Measurements from ENCODE around the gene EXOC6.
"Not testable (repeated sequence)": the region's sequence is repeated elsewhere in the genome, so short reads cannot be mapped to it uniquely, and the experiment has no call there.

The EXOC6 gene

DNA sequence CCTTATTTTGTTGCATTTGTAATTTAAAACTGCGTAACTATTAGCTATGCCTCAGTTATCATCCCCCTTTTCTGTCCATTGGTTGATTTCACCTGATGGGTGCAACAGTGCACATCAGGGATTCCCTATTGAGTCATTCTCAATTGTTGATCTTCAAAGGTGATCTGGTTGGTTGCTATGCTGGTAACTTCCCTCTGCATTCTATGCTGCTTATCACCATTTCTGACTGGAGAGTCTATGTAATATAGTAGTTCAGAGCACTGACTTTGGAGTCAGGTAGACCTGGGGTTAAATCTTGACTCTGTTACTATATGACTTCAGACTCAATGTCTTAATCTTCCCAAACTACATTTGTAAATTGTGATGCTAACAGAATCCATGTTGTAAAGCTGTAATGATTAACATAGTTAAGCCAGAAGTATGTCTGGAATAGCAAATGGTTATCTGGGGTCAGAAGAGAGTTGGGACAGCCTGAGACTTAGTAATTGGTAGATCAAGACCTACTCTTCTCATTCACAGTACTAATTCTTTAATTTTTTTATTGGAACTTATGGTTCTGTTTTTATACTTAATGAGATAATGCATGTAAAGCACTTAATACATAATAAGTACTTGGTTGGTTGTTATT, 38.1 kb downstream of the EXOC6 start:
- Histone ChIP-seq H3K27me3 (replicated peaks; ENCODE audit: control insufficient read depth, insufficient read depth, low read length) (no peaks in the 10 kb centered on the region), H3K4me1 (ENCODE audit: control insufficient read depth, insufficient read depth, low read length) (no peaks in the 10 kb centered on the region), H3K36me3 (ENCODE audit: control insufficient read depth, insufficient read depth, low read length, severe bottlenecking) (no peaks in the 10 kb centered on the region), H3K4me3 (ENCODE audit: low read length) (no peak overlapping the region), H3K9ac (ENCODE audit: low read length) (no peak overlapping the region), H3K9me3 (ENCODE audit: control insufficient read depth, low read length) (no peaks in the 10 kb centered on the region)
- no peak for DNase-seq (ENCODE audit: low read depth)

DNA sequence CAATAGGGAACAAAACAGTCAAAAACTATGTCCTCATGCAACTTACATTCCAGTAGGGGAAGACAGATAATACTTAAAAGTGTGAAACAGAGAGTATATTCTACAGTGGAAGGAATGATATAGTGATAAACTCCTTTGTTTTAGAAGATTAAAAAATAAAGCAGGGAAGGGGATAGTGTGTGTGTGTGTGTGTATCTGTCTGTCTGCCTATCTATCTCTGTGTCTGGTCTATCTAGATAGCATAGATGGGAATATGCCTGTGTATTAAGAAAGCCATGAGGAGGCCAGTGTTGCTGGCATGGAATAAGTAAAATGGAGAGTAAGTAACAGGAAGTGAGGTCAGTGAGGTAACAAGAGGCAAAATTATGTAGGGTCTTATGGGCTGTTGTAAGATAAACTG, 42.2 kb downstream of the EXOC6 start:
- Histone ChIP-seq H3K9ac (ENCODE audit: low read length) (no peak overlapping the region), H3K36me3 (ENCODE audit: control insufficient read depth, insufficient read depth, low read length, severe bottlenecking) (no peaks in the 10 kb centered on the region), H3K4me3 (ENCODE audit: low read length) (no peak overlapping the region), H3K27me3 (replicated peaks; ENCODE audit: control insufficient read depth, insufficient read depth, low read length) (no peaks in the 10 kb centered on the region), H3K4me1 (ENCODE audit: control insufficient read depth, insufficient read depth, low read length) (peaks cover 7% of the 10 kb centered on the region), H3K9me3 (ENCODE audit: control insufficient read depth, low read length) (no peaks in the 10 kb centered on the region)
- DNase-seq (ENCODE audit: low read depth): no peak

DNA sequence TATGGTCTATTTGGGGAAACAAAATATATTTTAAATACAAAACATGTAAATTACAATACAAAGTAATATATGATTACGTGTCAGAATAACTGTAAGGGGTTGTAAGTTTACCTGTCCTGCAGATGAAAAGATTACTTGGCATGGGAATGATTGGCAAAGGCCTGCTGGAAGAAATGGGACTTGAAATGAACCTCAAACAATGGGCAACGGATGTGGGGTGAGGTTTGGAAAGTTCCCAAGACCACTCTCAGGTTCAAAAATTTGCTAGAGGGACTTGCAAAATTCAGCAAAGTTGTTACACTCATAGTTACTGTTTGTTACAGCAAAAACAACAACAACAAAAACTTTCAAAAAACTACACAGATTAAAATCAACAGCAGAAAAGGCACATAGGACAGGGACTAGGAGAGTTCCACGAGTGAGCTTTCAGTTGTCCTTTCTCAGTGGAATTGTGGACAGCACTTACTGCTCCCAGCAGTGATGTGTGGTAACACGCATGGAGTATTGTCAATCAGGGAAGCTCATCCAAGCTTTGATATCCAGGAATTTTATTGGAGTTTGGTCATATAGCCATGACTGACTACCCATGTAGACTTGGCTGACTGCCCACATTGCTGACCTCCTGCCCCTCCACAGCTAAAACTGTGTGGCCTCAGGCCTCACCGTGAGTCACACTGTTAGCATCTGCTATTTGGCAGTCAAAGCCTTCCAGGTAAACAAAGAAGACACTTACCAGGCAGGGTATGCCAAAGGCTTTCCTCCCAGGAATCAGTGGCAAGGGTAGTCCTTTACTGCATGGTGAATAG, 43.8 kb downstream of the EXOC6 start:
- DNase-seq (ENCODE audit: low read depth): peak; percentile 53
- Histone ChIP-seq H3K36me3 (ENCODE audit: control insufficient read depth, insufficient read depth, low read length, severe bottlenecking) (no peaks in the 10 kb centered on the region), H3K9ac (ENCODE audit: low read length) (no peak overlapping the region), H3K4me3 (ENCODE audit: low read length) (no peak overlapping the region), H3K27me3 (replicated peaks; ENCODE audit: control insufficient read depth, insufficient read depth, low read length) (no peaks in the 10 kb centered on the region), H3K4me1 (ENCODE audit: control insufficient read depth, insufficient read depth, low read length) (peaks cover 7% of the 10 kb centered on the region), H3K9me3 (ENCODE audit: control insufficient read depth, low read length) (no peaks in the 10 kb centered on the region)

DNA sequence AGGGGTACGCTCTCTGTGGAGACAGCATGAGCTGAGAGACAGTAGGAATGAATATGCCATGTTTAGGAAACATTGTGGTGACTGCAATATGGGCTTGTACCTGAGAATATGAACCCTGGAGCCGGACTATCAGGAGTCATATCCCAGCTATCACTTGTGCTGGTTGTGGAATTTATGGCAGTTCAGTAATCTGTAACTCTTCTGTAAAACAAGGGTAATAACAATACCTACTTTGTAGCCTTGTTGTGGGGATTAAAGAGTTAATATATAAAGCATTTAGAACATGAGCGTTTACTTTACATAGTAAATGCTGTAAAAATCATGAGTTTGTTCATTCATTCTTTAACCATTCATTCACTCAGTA, 44.4 kb downstream of the EXOC6 start:
- H3K4me3 ChIP-seq (ENCODE audit: low read length): no peak overlapping the region
- H3K4me1 ChIP-seq (ENCODE audit: control insufficient read depth, insufficient read depth, low read length): peaks cover 7% of the 10 kb centered on the region
- H3K36me3 ChIP-seq (ENCODE audit: control insufficient read depth, insufficient read depth, low read length, severe bottlenecking): no peaks in the 10 kb centered on the region

DNA sequence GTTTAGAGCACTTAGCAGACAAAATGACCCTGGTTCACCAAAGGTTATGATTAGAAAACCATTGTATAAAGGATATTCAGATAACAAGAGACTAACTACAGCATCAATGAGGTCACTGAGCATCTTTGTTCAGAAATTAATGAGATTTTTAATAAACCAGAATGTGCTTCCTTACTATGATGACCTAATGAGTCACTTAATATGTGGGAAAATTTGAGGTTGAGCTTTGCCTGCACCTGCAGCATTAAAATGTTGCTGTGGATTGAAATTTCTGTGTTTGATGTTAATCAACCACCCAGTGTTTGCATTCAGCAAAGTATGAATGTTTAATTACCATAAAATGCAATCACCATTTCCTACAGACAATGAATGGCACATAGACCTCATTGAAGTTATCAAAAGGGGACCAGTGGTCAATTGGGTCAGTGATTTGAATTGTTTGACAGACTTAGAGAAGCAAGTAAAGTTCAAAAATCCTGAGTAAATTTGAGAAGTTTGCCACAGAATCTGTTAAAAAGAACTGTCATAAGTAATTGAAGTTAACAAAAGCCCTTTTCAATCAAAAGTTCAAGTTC, 45.8 kb downstream of the EXOC6 start:
- no peak for DNase-seq (ENCODE audit: low read depth)
- H3K4me3 ChIP-seq (ENCODE audit: low read length): no peak overlapping the region
- H3K27me3 ChIP-seq (replicated peaks; ENCODE audit: control insufficient read depth, insufficient read depth, low read length): no peaks in the 10 kb centered on the region
- H3K36me3 ChIP-seq (ENCODE audit: control insufficient read depth, insufficient read depth, low read length, severe bottlenecking): no peaks in the 10 kb centered on the region
- H3K9me3 ChIP-seq (ENCODE audit: control insufficient read depth, low read length): no peaks in the 10 kb centered on the region
- H3K9ac ChIP-seq (ENCODE audit: low read length): no peak overlapping the region
- H3K4me1 ChIP-seq (ENCODE audit: control insufficient read depth, insufficient read depth, low read length): peaks cover 7% of the 10 kb centered on the region

More for the DNA sequence above, 44.4 kb downstream of the EXOC6 start:
- Histone ChIP-seq H3K27me3 (replicated peaks; ENCODE audit: control insufficient read depth, insufficient read depth, low read length) (no peaks in the 10 kb centered on the region), H3K9ac (ENCODE audit: low read length) (no peak overlapping the region), H3K9me3 (ENCODE audit: control insufficient read depth, low read length) (no peaks in the 10 kb centered on the region)
- no peak for DNase-seq (ENCODE audit: low read depth)

DNA sequence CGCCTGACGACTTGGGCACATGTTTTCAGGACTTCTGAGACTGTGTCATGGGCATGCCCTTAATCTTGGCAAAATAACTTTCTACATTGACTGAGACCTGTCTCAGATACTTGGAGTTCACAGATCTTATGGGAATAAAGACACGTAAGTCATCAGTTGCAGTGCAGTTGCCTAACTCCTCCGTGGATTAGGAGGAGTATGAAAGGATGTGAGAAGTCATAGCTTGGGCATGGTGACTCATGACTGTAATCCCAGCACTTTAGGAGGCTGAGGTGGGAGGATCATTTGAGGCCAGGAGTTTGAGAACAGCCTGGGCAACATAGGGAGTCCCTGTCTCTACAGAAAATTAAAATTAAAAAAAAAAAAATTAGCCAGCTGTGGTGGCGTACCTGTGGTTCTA, 49.6 kb downstream of the EXOC6 start:
- H3K4me1 ChIP-seq (ENCODE audit: control insufficient read depth, insufficient read depth, low read length): no peaks in the 10 kb centered on the region
- no peak overlapping the region for H3K4me3 ChIP-seq (ENCODE audit: low read length)
- H3K9ac ChIP-seq (ENCODE audit: low read length): no peak overlapping the region
- no peaks in the 10 kb centered on the region for H3K36me3 ChIP-seq (ENCODE audit: control insufficient read depth, insufficient read depth, low read length, severe bottlenecking)
- H3K27me3 ChIP-seq (replicated peaks; ENCODE audit: control insufficient read depth, insufficient read depth, low read length): no peaks in the 10 kb centered on the region
- no peaks in the 10 kb centered on the region for H3K9me3 ChIP-seq (ENCODE audit: control insufficient read depth, low read length)
- no peak for DNase-seq (ENCODE audit: low read depth)

DNA sequence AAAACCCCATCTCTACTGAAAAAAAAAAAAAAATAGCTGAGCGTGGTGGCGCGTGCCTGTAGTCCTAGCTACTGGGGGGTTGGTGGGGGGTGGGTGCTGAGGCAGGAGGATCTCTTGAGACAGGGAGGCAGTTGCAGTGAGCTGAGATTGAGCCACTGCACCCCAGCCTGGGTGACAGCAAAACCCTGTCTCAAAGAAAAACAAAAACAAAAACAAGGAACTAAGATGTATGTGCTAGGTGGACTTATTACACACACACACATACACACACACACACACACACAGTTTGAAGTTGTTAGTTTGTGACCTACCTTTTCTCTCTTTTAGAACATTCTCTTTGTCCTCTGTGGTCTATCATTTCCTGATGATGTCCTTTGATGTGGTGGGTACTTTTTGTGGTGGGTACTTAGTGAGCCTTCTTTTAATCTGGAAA, 53.5 kb downstream of the EXOC6 start:
- H3K4me1 ChIP-seq (ENCODE audit: control insufficient read depth, insufficient read depth, low read length): no peaks in the 10 kb centered on the region
- H3K4me3 ChIP-seq (ENCODE audit: low read length): no peak overlapping the region
- no peak for DNase-seq (ENCODE audit: low read depth)
- H3K27me3 ChIP-seq (replicated peaks; ENCODE audit: control insufficient read depth, insufficient read depth, low read length): no peaks in the 10 kb centered on the region
- no peaks in the 10 kb centered on the region for H3K36me3 ChIP-seq (ENCODE audit: control insufficient read depth, insufficient read depth, low read length, severe bottlenecking)
- no peak overlapping the region for H3K9ac ChIP-seq (ENCODE audit: low read length)
- H3K9me3 ChIP-seq (ENCODE audit: control insufficient read depth, low read length): no peaks in the 10 kb centered on the region

DNA sequence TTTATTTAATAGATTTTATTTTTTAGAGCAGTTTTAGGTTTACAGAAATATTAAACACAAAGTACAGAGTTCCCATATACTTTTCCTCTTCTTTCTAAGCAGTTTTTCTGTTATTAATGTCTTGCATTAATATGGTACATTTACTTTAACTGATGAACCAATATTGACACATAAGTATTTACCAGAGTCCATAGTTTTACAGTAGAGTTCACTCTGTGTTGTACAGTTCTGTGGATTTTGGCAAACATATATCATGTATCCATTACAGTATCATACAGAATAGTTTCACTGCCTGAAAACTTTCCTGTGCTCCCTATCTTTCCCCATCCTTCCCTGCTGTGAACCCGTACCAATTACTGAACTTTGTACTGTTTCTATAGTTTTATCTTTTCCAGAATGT, 55.3 kb downstream of the EXOC6 start:
- Histone ChIP-seq H3K27me3 (replicated peaks; ENCODE audit: control insufficient read depth, insufficient read depth, low read length) (no peaks in the 10 kb centered on the region), H3K4me3 (ENCODE audit: low read length) (no peak overlapping the region)

DNA sequence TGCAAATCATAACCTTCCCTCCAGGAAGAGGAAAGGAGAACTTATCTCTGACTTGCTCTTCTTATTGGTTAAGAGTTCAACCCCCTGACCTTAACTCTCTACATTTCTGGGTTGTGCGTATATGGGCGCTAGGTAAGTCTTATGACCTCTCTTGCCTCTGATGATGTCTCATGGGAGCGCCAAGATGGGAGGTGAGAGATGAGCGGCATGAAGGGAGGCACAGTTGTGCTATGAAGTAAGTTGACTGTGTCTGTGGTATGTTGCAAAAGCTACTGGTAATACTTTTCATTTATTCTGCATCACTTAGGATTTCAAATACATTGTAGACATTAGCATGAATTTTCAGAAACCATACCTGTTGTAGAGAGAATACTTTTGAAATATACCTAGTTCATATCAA, 59.0 kb downstream of the EXOC6 start:
- Histone ChIP-seq H3K9me3 (ENCODE audit: control insufficient read depth, low read length) (no peaks in the 10 kb centered on the region), H3K9ac (ENCODE audit: low read length) (no peak overlapping the region), H3K4me1 (ENCODE audit: control insufficient read depth, insufficient read depth, low read length) (no peaks in the 10 kb centered on the region), H3K27me3 (replicated peaks; ENCODE audit: control insufficient read depth, insufficient read depth, low read length) (no peaks in the 10 kb centered on the region), H3K4me3 (ENCODE audit: low read length) (no peak overlapping the region), H3K36me3 (ENCODE audit: control insufficient read depth, insufficient read depth, low read length, severe bottlenecking) (no peaks in the 10 kb centered on the region)
- DNase-seq (ENCODE audit: low read depth): no peak

More for the DNA sequence above, 55.3 kb downstream of the EXOC6 start:
- H3K9ac ChIP-seq (ENCODE audit: low read length): no peak overlapping the region
- no peaks in the 10 kb centered on the region for H3K4me1 ChIP-seq (ENCODE audit: control insufficient read depth, insufficient read depth, low read length)
- H3K9me3 ChIP-seq (ENCODE audit: control insufficient read depth, low read length): no peaks in the 10 kb centered on the region
- H3K36me3 ChIP-seq (ENCODE audit: control insufficient read depth, insufficient read depth, low read length, severe bottlenecking): no peaks in the 10 kb centered on the region
- DNase-seq (ENCODE audit: low read depth): no peak

DNA sequence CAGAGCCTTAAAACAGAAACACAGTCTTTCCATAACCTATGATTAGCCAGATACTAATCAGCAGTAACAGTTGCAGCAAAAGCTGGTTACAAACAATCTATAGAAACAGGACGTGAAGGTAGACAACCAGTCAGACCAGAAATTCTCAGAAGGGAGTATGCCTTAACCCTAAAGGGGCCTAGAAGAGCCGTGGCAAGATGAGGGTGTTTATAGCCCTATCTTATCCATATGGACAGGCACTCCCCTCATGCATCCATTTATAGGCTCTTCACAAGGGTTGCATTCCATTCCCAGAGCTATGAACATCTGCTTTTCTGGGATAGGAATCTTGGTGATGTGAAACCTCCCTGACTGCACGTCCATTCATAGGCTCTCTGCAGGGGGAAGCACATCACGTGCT, 64.3 kb downstream of the EXOC6 start:
- not testable (repeated sequence) for H3K4me1 ChIP-seq (ENCODE audit: control insufficient read depth, insufficient read depth, low read length); H3K27me3 ChIP-seq (replicated peaks; ENCODE audit: control insufficient read depth, insufficient read depth, low read length); H3K36me3 ChIP-seq (ENCODE audit: control insufficient read depth, insufficient read depth, low read length, severe bottlenecking); H3K4me3 ChIP-seq (ENCODE audit: low read length); DNase-seq (ENCODE audit: low read depth); H3K9ac ChIP-seq (ENCODE audit: low read length); H3K9me3 ChIP-seq (ENCODE audit: control insufficient read depth, low read length)

DNA sequence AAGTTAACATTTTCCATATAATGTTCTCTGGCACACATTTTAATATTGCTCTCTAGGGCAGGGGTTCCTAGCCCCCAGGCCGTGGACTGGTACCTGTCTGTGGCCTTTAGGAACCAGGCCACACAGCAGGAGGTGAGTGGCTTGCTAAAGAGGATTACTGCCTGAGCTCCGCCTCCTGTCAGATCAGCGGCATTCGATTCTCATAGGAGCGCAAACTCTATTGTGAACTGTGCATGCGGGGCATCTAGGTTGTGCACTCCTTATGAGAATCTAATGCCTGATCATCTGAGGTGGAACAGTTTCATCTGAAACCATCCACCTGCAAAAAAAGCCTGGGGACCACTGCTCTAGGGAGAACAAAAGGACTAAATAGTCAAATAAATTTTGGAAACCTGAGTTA, 65.7 kb downstream of the EXOC6 start:
- H3K27me3 ChIP-seq (replicated peaks; ENCODE audit: control insufficient read depth, insufficient read depth, low read length): no peaks in the 10 kb centered on the region
- H3K9me3 ChIP-seq (ENCODE audit: control insufficient read depth, low read length): no peaks in the 10 kb centered on the region
- no peak for DNase-seq (ENCODE audit: low read depth)
- no peak overlapping the region for H3K9ac ChIP-seq (ENCODE audit: low read length)
- no peaks in the 10 kb centered on the region for H3K4me1 ChIP-seq (ENCODE audit: control insufficient read depth, insufficient read depth, low read length)
- H3K36me3 ChIP-seq (ENCODE audit: control insufficient read depth, insufficient read depth, low read length, severe bottlenecking): no peaks in the 10 kb centered on the region
- no peak overlapping the region for H3K4me3 ChIP-seq (ENCODE audit: low read length)

Measured in adipocyte (in vitro differentiated cells).